Activated gamma-delta T cell (primary cell): ENCODE results near the gene MRPS12.
"Not testable (repeated sequence)": the region's sequence is repeated elsewhere in the genome, so short reads cannot be mapped to it uniquely, and the experiment has no call there.

Source experiments
- DNase-seq: peaks from one replicate; lab custom pipeline; 2025; lab: John Stamatoyannopoulos, UW

The MRPS12 gene

DNA sequence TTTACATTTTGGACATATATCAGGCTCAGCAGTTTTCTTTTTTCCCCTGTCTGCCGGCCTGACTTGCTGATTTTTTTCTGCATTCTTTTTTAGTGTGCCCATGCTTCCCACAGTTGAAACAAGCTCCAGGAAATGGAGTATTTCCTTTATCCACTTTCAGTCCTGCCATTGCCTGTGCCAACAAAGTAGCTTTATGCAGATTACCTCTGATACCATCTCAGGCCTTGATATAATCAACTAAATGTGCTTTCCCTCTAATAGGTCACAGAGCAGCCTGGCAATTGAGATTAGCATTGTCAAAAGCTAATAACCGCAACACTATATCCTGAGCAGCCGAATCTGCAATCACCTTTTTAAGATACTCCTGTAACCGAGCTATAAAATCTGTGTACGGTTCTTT, 9.2 kb downstream of the MRPS12 start:
- no peak for DNase-seq

- DNase-seq: not testable (repeated sequence)
Observed at GRCh38 chr19:38941466-38941865, 10.7 kb downstream of the MRPS12 start.

DNA sequence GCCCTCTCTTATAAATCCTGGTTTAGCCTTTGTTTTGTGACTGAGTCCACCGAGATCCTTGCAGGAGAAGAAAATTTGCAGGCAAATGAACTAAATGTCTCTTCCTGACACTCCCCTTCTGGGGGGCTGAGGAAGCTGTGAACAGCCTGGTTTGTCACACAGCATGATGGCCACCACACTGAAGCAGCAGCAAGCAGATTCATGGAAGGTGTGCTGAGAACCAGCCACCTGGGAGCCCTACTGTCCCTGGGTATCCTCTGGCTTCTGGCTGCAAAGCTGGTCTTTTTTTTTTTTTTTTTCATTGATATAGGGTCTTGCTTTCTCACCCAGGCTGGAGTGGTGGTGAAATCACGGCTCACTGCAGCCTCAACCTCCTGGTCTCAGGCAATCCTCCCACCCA, 11.2 kb downstream of the MRPS12 start:
- no peak for DNase-seq

- DNase-seq: no peak
Observed at GRCh38 chr19:38942471-38943181, 11.9 kb downstream of the MRPS12 start.

GRCh38 chr19:38944981-38945506, 14.3 kb downstream of the MRPS12 start:
- no peak for DNase-seq

- no peak for DNase-seq
Observed at GRCh38 chr19:38945562-38946228, 15.0 kb downstream of the MRPS12 start.

GRCh38 chr19:38946229-38947010, 15.7 kb downstream of the MRPS12 start:
- no peak for DNase-seq

- DNase-seq: peak; percentile 60
Observed at GRCh38 chr19:38949580-38950367, 19.0 kb downstream of the MRPS12 start.

GRCh38 chr19:38951187-38951586, 20.4 kb downstream of the MRPS12 start:
- DNase-seq: no peak

DNA sequence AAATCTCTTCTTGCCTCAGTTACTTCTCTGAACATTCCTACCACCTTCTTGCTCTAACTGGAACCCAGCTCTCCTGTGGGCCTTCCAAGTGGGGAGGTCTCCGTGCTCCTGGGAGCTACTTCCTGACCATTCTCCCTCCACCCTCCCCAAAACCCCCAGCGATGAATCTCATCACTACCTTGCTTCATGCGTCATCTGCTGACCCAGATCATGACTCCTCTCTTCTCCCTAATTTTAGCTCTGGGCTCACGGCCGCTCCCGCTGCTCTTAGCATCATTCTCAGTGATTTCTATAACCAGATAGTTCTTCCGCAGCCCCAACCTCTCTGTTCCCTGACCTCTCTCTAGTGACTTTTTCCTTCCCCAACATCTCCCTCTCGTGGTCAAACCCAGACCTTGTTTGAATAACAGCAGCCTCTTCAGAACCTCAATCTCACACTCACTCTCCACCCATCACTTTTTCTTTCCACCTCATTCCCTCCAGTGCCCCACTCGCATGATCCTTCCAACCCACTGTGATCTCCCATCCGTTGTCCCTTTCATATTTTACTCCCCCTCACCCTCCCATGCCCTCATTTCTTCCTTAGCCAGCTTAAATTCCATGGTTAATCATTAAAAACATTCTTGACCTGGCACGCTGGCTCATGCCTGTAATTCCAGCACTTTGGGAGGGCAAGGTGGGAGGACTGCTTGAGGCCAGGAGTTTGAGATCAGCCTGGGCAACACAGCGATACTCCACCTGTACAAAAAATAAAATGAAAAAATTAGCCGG, 21.8 kb downstream of the MRPS12 start:
- no peak for DNase-seq

DNA sequence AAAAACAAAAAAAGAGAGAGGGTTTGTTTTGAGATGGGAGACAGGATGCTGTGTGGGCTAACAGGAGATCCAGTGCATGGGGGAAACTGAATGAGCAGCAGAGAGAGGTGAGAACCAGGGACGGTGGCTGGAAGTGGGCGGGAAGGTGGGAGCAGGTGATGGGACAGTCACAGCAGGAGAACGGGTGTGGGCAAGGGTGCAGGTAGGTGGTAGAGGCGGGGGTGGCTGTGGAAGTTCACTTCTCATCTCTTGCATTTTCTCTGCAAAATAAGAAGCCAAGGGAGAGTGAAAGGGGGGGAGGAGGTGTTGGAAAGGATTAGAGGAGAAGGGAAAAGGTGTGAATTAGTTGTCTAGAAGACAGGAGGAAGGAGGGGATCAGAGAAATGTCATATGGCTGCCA, 22.9 kb downstream of the MRPS12 start:
- no peak for DNase-seq

DNA sequence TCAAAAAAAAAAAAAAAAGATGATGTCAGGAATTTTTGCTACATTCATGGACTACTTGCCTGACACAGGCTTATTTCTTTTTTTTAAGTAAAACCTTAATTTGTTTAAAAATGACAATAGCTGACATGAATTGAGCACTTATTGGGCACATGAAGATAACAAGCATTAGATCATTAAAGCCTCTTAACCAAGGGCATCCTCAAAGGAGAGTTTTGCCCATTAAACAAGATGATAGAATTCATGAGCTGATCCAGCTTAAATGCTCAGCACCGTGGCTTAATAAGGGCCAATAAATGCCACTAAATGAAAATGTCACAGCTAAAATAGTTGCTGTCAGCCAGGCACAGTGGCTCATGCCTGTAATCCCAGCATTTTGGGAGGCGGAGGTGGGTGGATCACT, 25.5 kb downstream of the MRPS12 start:
- no peak for DNase-seq

GRCh38 chr19:38958301-38958700, 27.6 kb downstream of the MRPS12 start:
- no peak for DNase-seq

- no peak for DNase-seq
Observed at GRCh38 chr19:38959618-38960017, 28.9 kb downstream of the MRPS12 start.

DNA sequence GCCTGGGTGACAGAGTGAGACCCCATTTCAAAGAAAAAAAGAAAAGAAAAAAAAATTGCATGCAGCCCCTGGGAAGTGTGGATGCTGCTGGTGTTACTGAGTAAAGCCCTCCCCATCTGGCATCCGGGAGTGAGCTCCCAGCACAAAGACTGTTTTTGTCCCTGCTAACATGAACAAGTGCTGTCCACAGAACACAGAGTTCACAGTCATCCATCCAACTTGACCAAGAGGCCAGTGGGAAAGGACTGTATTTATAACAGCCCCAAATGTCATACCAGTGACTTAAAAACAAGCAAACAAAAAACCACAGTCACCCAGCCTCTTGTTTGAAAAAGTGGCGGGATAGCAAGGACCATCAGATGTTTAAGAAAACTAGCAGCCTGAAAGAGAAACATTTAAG, 34.0 kb downstream of the MRPS12 start:
- no peak for DNase-seq

DNA sequence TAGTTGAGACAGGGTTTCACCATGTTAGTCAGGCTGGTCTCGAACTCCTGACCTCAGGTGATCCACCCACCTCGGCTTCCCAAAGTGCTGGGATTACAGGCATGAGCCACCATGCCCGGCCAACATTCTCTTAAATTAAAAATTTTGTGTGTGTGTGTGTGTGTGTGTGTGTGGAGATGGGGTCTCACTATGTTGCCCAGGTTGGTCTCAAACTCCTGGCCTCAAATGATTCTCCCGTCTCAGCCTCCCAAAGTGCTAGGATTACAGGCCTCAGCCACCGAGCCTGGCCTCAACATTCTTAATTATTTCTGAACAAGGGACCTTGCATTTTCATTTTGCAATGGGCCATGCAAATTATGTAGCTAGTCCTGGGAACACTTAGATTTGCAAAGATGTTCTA, 35.4 kb downstream of the MRPS12 start:
- DNase-seq: not testable (repeated sequence)

GRCh38 chr19:38970664-38971532, 40.2 kb downstream of the MRPS12 start:
- DNase-seq: no peak

- no peak for DNase-seq
Observed at GRCh38 chr19:38971672-38972071, 40.9 kb downstream of the MRPS12 start.

GRCh38 chr19:38974624-38975213, 44.0 kb downstream of the MRPS12 start:
- no peak for DNase-seq
